ENCODE data around the gene FATE1.

FATE1 gene

GRCh38 chrX:151743651-151744470 is 28.0 kb downstream of the FATE1 start:
- no peak for DNase-seq

- DNase-seq, result no peak
Observed at GRCh38 chrX:151745651-151746050, 29.8 kb downstream of the FATE1 start.

GRCh38 chrX:151746502-151746901 is 30.7 kb downstream of the FATE1 start:
- no peak for DNase-seq

- no peak for DNase-seq
Observed at GRCh38 chrX:151750511-151750910, 34.7 kb downstream of the FATE1 start.

GRCh38 chrX:151752847-151753246 is 37.0 kb downstream of the FATE1 start:
- DNase-seq, result no peak

GRCh38 chrX:151753313-151754046 is 37.6 kb downstream of the FATE1 start:
- no peak for DNase-seq

- DNase-seq, result no peak
Observed at GRCh38 chrX:151754047-151754429, 38.2 kb downstream of the FATE1 start.

GRCh38 chrX:151754641-151755215 is 38.9 kb downstream of the FATE1 start:
- DNase-seq, result no peak

GRCh38 chrX:151759041-151759708 is 43.3 kb downstream of the FATE1 start:
- DNase-seq, result no peak

GRCh38 chrX:151762802-151763201 is 47.0 kb downstream of the FATE1 start:
- no peak for DNase-seq

- DNase-seq, result no peak
Observed at GRCh38 chrX:151763711-151764110, 47.9 kb downstream of the FATE1 start.

GRCh38 chrX:151765026-151765425 is 49.2 kb downstream of the FATE1 start:
- no peak for DNase-seq

GRCh38 chrX:151771726-151772125 is 55.9 kb downstream of the FATE1 start:
- DNase-seq, result no peak

All from CD4-positive, alpha-beta T cell treated with Interferon alpha-2 for 1 hour (primary cell).